Left hindlimb (tissue), 1 donor: ENCODE data around the gene SPAG16.
"Not testable (repeated sequence)": the region's sequence is repeated elsewhere in the genome, so short reads cannot be mapped to it uniquely, and the experiment has no call there.

Experiments
- DNase-seq: peaks from one replicate; pipeline ENCODE4 v3.0.0-alpha.2; 2018

The SPAG16 gene

DNA sequence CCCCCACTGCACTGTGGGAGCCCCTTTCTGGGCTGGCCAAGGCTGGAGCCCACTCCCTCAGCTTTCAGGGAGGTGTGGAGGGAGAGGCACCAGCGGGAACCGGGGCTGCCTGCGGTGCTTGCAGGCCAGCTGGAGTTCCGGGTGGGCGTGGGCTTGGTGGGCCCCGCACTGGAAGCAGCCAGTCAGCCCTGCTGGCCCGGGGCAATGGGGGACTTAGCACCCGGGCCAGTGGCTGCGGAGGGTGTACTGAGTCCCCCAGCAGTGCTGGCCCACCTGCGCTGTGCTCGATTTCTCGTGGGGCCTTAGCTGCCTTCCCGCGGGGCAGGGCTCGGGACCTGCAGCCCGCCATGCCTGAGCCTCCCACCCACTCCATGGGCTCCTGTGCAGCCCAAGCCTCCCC is 434.1 kb downstream of the SPAG16 start:
- DNase-seq, result not testable (repeated sequence)

DNA sequence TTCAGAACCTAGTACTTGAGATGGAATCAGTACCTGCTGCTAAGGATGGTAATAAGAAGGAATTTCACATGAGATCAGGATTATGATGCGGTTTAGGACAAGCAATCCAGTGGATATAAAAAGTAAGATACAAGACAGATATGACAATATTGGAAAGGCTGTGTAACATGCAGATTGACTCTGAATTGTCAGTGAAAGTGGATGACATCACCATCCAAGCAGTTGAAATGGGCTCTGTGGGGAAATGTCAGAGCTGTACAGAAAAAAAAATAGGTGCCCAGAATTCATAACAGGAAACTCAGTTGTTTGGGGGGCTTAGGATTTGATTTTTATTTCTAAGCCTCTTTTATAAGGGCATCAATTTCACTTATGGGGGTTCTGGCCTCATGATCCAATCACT is 438.3 kb downstream of the SPAG16 start:
- no peak for DNase-seq

DNA sequence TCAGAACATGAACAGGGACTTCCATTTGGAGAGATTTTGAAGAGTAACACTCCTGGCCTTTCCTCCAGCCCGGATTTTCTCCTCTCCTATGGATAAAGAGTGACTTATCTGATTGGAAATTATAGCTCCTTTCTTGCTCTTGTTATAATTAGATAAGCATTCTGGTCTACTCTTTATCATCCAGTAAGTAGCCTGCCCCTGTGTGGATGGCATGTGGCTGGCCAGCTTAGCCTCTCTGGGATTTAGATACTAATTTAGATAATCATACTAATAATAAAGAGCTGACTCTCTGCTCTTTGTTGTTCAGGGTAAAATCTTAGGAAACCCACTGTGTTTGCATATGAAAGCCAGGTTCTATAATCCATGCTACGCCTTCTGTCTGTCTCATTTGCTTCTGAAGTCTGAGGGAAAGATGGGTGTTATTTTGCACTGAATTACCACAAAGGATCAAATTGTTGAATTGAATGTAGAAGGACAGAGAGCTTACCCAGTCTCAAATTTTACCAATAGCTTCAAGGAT is 438.8 kb downstream of the SPAG16 start:
- DNase-seq, result no peak

DNA sequence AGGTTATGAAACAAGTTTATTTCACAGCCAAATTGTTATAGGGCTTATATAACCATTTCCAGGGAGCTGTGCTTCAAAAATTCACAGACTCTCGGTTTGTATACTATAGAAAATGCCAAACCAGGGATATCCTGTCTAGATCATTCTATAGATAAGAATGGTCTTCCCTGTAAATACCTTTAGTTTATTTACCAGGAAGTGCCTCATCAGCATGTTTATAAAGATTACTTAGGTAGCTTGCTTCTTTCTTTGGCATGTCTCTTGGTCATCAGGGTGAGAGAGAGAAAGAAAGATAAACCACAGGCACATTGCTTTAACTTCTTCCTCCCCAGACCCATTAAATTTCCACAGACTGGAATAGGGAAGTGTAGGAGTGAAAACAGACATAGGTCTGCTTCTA is 439.4 kb downstream of the SPAG16 start:
- DNase-seq, result no peak

DNA sequence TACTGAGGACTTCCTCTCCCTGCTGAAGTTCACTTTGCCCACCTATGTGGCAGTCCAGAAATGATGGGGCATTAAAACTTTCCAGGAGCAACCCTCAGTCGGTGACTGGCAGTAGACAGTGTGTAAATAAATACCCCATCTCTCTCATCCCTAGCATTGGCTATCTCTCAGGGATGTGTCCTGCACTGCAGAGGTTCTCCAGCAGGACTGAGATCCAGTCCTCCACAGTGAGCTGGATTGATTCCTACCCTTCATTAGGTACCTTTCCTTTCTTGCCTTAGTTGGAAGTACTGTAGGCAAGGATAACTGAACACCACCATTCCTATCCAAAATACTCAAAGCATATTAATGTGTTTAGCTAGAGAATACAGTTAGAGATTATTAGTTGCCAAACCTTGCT is 441.8 kb downstream of the SPAG16 start:
- no peak for DNase-seq

DNA sequence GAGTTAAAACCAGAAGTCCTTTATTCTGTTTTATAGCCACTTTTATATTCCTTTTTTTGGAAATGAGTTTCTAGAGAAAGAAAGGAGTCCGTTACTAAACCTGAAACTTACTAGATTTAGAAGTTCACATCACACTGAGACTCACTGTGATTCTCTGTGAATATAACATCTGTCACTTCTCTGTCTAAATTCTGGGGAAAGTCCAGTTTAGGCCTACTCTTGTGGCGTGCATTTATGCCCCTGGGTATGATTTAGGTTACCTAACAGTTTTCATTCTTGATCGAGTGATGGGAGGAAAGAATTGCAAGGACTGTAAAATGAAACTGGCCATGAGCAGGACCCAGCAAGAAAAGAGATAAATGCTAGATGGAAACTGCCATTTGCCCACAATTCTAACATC is 449.6 kb downstream of the SPAG16 start:
- DNase-seq, result no peak

DNA sequence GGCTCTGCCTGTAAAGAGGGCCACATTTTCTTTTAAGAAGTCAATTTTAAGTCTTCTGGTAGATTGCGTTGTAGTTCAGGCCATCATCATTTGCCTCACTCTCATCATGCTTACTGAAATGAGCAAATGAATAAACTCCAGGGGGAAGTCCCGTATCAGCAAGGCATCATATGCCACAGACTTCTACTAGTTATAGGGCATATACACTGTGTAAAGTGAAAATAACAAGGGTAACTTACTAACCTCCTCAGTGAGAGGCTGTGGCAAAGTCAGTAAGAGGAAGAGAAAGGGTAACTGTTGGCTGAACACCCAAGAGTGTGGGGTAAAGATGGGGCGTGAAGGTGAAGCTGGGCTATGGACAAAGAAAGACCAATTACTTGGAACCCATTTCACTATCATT is 456.2 kb downstream of the SPAG16 start:
- no peak for DNase-seq

DNA sequence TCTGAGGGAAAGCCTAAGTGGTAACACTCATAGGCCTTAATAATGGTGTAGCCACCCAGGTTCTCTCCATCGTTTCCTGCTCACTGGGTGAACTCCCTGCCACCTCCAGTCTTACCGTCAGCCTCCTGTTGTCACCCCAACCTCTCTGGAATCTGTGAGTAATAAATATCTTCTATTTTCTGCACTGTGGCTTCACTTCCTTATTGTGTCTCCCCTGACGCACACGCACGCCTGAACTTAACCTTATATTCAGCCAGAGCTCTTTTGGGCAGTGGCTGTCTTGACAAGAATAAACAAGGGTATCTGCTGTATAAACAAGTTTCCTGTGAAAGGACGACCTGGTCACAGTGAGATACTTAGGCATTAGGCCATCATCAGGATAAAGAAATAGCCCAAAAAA is 467.2 kb downstream of the SPAG16 start:
- DNase-seq, result no peak

DNA sequence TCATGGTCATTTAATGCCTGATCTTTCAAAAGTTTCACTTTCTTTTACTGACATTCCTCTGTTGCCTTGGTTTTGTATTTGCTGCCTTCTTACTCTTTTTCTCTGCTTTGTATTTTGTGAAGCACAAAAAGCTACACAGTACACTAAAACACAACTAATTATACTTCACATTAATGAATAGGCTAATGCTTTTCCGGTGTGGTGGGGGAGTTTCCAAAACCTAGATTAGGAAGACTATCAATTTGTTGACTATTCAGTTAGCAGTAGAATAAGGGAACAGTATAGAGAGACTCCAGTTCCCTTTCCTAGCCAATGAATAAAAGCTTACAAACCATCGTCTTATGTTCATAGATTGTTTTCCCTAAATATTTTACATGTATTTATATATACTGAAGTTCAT is 468.3 kb downstream of the SPAG16 start:
- no peak for DNase-seq

DNA sequence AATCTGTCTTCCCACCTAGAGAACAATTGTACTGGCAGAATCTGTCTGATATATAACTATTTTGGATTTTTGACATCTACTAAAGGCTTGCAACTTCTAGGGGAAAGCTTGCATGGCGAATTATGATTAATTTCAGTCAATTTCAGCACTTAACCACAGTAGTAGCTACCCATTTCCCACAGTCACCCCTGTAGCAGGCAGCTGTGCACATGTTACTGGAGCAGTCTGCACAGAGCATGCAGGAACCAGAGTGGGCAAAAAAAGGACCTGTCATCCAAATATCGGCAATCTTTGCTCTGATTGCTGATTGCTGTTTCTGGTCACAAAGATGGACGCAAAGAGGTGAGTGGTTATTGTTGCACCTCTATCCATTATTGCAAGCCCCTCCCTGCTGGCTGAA is 473.3 kb downstream of the SPAG16 start:
- no peak for DNase-seq

DNA sequence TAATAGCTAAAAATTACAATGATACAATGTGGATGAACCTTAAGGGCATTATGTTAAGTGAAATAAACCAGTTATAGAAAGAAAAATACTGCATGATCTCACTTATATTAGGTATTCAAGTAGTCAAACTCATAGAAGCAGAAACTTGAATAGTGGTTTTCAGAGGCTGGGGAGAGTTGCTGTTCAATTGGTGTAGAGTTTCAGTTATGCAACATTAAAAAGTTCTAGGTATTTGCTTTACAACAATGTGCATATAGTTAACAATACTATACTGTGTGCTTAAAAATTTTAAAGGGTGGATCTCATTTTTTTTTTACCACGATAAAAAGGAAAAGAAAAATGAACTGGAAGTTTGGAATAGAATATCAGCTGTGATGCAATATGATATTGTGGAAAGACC is 479.1 kb downstream of the SPAG16 start:
- DNase-seq, result no peak

DNA sequence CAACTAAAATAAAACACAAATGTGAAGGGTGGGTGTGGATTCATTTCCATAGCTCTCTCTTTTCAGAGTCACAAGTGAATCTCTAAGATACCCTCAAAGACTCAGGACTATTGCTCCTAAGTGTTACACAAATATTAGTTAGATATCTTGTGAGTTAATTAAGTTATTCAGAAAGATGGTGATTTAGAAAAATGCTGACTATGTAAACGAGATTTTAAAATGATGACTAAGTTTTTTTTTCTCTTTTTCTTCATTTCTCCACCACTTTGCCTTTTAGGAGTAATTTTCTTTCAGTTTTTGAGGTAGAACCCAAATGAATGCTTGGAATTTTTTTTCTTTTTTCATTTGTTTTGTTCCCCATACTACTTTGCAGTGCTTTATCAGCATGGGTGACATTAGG is 479.7 kb downstream of the SPAG16 start:
- DNase-seq, result no peak

DNA sequence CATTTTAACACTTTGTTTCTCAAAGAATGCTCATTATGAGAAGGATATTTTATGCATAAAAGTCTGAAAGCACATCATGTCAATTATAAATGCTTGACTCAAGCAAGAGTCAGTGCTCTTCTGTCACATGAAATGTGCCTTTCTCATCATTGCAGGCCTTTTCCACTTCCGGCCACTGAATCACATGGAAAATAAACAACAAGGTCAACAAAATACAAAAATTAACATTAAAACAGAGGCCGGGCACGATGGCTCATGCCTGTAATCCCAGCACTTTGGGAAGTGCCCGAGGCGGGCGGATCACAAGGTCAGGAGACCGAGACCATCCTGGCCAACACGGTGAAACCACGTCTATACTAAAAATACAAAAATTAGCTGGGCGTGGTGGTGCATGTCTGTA is 480.6 kb downstream of the SPAG16 start:
- DNase-seq, result no peak

DNA sequence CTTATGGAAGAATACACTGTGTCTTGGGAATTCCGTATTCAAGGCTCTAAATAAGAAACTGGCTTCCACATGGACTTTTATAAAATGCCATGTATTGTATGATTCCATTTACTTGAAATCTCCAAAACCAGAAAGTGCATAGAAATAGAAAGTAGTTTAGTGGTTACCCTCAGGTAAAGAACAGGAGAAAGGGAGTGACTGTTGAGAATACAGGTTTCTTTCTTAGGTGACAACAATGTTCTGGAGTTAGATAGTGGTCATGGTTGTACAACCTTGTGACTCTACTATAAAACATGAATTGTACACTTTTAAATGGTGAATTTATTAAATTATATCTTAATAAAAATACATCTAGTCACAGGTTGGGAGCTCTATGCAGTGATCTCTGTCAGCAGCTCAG is 481.8 kb downstream of the SPAG16 start:
- DNase-seq, result no peak

DNA sequence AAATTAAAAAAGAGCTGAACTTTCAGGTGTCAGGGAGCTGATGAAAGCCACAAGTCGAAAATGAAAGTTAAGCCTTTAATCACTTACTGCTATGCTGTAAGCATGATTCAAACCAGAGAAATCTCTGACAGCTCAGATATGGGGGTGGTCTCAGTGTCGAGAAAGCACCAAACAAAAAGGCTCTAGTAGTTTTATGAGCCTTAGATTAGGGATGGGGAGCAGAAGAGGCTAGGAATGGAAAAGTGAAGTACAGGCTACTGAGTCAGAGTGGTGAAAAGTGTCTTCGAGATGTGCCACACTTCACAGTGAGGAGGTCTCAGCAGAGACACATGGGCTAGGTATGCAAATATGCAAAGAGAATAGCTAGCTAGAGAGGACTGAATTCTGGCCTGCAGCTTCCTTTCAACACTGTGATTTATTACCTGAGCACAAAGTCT is 482.2 kb downstream of the SPAG16 start:
- no peak for DNase-seq

DNA sequence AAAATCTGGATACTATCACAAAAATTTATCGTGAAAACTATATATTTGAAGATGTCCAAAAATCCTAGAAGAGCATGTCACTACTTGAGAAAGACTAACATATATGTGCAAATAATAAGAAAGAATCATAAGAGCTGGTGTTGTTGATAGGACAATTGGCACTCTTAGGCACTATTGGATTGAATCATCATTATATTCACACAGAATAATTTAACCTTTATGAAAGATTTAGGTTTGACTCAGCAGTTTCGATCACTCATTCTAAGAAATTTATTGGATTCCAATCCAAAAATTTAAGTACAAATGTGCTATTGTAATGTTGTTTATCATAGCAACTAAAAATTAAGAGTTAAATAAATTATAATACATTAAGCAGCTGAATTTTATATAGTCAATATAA is 503.6 kb downstream of the SPAG16 start:
- DNase-seq, result no peak

DNA sequence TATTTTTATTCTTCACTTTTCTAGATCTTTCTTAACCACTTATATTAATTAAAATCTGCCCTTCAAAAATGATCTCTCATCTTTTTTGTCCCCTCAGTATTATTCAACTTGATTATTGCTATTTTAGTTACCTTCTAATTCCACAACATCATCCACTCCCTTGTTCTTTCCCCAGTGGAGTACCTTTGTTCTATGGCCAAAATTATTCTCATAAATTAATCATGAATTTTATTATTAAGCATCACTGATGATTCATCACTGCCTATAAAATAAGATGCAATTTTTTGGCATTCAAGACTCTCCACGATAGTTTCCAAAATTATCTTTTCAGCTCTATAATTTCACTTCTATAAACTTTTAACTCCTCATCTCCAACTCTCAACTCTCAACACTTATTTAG is 505.7 kb downstream of the SPAG16 start:
- DNase-seq, result no peak

DNA sequence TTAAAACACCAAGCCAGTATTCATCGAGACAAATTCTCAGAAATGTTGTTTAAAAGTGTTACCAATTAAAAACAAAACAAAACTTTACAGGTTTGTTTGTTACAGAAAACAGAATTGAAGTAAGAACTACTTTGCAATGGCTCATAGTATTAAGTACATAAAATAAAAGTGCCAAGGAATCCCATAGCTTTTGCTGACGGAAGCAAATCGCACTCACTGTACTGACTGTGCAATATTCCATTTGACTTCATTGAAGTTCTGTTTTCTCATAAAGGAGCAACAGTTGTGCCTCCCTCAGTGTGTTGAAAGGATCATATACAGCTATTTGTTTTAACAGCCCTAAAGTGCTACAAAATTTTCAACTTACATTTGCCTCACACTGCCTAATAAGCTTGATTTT is 507.8 kb downstream of the SPAG16 start:
- no peak for DNase-seq

DNA sequence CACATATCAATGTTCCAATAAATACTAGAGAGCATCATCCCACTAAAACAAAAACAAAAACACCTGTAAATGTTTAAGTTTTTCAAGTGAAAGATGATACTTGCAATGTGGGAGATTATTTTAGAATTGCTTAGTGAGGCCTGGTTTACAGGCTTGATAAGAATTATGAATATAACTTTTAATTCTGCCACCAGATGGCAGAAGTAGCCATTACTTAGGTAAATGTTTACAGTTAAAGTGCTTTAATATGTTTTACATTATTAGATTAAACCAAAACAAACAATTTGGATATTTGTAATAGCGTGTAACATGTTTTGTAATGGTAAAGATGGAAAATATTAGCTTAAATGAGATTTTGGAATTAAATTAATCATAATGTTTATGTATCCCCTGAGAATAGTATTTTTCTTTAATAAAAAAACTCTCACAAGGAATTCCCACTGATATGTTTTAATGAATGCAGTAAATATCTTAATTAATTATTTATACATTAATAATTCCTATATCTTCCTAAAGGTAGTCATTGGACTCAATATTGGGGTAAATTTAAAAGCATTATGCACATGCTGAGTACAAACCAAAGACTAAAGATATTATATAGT is 522.0 kb downstream of the SPAG16 start:
- DNase-seq, result no peak

DNA sequence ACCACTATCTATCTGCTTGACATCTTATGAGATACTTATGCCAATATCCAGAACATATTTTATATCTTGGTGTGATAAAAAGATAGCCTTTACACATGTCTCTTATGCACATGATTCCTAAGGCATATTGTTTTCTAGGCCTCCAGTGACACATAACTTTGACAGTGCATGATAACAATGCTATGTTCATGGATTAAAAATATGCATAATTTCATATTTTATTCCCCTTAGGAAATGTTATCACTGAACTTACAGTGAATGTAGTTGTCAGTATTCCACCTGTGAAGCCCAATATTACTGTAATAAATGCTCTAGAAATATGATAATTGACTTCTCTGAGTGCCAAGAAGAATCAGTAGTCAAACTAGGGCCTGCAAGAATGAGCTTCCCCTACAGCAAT is 532.3 kb downstream of the SPAG16 start:
- no peak for DNase-seq

DNA sequence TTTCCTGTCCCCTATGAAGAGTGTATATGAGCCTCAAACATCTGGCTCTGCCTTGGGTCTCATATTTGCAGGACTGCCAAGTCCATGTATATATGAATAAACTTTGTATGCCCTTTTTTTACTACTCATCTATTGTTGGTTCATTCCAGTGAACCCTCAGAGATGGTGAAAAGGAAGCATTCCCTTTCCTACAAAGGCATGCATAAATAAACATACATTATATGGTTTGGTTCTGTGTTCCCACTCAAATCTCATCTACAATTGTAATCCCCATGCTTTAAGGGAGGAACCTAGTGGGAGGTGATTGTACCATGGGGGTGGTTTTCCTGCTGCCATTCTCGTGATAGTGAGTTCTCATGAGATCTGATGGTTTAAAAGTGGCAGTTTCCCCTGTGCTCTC is 534.2 kb downstream of the SPAG16 start:
- DNase-seq, result no peak

DNA sequence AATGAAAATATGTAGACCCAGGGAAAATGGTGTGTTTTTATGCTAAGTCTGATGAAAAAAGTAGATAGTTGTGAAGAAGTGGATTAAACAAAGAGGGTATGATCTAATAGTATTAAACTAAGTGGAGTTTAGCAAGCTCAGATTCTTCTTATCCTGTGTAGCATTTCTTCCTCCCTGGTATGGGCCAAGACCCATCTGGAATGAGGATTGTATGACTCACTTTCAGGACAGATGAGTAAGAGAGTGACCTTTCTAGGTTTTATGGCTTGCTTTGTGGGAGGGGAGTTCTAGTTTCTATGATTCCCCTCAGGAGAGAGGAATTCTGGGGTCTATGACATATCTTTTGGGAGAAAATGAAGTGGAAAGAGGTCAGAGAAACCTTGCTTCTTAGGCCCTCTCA is 550.1 kb downstream of the SPAG16 start:
- no peak for DNase-seq

DNA sequence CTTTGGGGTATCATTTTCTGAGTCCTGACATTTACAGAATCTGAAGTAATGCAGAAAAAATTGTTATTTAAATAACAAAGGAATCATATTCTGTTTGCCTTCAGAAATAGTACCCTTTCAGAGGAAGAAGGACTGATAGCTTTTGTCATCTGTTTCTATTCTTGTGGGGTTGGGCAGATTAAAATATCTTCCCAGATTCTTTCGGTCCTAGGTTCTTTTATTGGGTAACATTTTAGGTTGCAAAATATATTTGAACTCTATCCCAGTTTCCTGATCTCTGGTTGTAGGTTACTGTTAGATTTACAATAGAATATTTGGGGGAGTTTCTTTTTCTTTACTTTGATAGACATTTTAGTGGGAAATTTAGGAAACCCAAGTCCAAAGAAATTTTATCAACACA is 550.5 kb downstream of the SPAG16 start:
- no peak for DNase-seq

DNA sequence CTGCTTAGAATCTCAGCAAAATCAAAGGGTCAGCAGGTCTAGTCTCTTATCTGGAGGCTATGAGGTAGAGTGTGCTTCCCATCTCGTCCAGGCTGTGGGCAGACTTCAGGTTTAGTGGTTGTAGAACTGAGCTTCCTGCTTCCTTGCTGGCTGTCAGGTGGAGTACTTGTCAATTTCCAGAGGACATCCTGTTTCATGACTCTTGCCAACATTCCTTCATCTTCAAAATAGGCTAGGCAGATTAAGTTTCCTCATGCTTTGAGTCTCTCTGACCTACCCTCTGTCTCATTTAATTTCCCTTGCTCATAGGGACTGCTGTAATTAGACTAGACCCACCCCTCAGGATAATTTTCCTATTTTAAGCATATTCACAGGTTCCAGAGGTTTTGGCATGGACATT is 562.6 kb downstream of the SPAG16 start:
- no peak for DNase-seq

DNA sequence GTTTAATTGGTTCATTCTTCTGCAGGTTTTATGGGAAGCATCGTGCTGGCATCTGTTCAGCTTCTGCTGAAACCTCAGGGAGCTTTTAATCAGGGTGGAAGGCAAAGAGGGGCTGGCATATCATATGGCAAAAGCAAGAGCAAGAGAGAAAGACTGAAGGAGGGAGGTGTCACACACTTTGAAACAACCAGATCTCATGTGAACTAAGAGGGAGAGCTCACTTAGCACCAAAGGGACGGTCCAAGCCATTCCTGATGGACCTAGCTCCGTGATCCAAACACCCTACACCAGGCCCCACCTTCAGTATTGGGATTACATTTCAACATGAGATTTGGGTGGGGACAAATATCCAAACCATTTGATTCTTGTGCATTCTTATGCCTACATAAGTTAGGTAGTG is 563.1 kb downstream of the SPAG16 start:
- no peak for DNase-seq

DNA sequence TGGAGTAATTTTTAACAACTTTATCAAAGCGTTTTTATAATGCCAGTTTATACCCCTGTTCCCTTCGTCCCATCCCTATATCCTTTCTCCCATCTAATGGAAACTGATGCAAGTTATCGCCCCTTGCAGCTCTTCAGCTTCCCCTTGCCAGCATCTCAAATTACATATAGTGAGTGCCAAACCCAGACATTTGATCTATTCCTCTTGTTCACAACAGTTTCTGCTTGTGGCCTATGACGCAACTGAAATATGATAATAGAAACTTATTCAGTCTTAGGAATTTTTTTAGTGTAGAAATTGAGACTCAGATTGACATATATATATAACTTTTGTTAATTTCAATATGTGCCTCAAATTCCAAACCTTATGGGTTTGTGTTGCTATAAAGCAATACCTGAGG is 564.4 kb downstream of the SPAG16 start:
- no peak for DNase-seq
